ENCODE measurements around the gene PHACTR2. TPM values are rescaled to one million over a fixed set of nuclear protein-coding genes. Genes with fewer than 3 reads are reported as not detected.
A peak's percentile ranks its signal among the peaks of the same experiment; 100 is the strongest.

PHACTR2 gene
- total RNA-seq, 2 donors from 2014 or later = 42.5 to 46.9 TPM

DNA sequence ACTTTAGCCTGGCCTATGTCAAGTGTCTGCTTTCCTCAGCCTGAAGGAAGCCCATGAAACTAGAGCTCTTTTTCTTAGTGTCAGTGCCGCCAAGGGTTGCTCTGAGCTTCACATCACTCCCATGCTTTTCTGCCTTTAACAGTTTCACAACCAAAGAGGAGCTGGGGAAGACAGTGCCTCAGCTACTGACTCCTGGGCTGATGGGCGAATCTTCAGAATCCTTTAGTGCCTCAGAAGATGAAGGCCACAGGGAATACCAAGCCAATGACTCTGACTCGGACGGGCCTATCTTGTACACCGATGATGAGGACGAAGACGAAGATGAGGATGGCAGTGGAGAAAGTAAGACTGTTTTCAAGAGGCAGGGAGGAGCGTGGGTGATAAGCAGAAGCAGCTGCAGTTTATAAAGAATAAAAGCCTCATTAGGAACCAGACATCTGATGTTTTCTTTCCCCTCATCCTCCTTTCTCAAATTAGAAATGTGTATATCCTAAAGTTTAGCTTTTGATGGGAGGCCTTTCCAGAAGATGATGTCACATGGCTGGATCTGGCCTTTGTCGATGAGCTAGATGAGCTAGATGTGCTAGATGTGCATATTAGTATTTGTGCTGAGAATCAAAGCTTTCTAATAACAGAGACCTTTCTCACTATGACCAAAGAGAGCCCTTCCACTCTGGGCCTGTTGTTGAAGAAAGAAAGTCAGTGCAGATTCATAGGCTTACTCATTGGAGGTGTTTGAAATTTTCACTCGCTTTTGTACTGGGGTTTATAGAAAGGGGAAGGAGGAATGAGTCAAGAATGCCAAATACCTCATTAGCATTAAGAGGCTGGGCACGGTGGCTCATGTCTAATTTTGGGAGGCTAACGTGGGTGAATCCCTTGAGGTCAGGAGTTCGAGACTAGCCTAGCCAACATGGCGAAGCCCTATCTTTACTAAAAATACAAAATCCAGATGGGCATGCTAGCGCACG, 94.6 kb downstream of the PHACTR2 start:
- H3K27ac ChIP-seq = peak overlapping the region; percentile 38
- H3K4me3 ChIP-seq = no peak overlapping the region
- no peak overlapping the region for H3K9ac ChIP-seq (ENCODE audit: low read depth in 2 of 2, low read length in 2 of 2)
- no peak for DNase-seq
- H3K36me3 ChIP-seq = no peaks in the 10 kb centered on the region
- H3K9me3 ChIP-seq = no peaks in the 10 kb centered on the region
- intact Hi-C loops (cut with DNase I) = no loop called here
- no peaks in the 10 kb centered on the region for H3K4me1 ChIP-seq
- TF ChIP-seq, protein P1, sequence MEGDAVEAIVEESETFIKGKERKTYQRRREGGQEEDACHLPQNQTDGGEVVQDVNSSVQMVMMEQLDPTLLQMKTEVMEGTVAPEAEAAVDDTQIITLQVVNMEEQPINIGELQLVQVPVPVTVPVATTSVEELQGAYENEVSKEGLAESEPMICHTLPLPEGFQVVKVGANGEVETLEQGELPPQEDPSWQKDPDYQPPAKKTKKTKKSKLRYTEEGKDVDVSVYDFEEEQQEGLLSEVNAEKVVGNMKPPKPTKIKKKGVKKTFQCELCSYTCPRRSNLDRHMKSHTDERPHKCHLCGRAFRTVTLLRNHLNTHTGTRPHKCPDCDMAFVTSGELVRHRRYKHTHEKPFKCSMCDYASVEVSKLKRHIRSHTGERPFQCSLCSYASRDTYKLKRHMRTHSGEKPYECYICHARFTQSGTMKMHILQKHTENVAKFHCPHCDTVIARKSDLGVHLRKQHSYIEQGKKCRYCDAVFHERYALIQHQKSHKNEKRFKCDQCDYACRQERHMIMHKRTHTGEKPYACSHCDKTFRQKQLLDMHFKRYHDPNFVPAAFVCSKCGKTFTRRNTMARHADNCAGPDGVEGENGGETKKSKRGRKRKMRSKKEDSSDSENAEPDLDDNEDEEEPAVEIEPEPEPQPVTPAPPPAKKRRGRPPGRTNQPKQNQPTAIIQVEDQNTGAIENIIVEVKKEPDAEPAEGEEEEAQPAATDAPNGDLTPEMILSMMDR (IDR thresholded peaks at IDR 0.05) = no peak
- no peaks in the 10 kb centered on the region for H3K27me3 ChIP-seq

DNA sequence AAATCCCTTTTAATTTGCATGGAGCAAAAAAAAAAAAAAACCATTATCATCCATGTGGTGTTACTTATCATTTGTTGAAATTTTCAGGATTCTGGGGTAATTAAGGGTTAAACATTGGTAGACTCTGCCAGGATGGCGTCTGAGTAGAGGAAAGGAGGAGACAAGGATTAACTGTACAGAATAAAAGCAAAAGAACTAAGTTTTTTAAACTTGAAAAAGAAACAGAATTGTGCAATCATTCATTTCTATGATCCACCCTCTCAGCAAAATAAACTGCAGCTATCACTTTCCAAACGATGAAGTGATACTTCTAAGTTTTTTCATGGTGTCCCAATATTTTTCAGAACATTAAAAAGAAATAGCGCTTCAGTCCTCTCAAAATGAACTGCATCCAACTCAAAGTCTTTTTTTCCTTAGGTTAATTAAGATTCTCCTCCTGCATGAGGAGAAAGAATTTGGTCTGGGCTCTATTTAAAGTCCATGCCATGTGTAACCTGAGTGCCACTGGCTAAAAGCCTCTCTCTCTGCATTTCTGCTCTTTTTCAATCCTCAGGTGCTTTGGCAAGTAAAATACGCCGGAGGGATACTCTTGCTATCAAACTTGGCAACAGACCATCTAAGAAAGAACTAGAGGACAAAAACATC, 95.9 kb downstream of the PHACTR2 start:
- Histone ChIP-seq H3K9ac (ENCODE audit: low read depth in 2 of 2, low read length in 2 of 2) (no peak overlapping the region), H3K4me1 (no peaks in the 10 kb centered on the region), H3K27me3 (no peaks in the 10 kb centered on the region), H3K9me3 (no peaks in the 10 kb centered on the region), H3K4me3 (no peak overlapping the region), H3K27ac (no peak overlapping the region), H3K36me3 (no peaks in the 10 kb centered on the region)
- TF ChIP-seq, protein P1 (IDR thresholded peaks at IDR 0.05) = no peak
- DNase-seq = no peak
- intact Hi-C loops (cut with DNase I) = no loop called here

DNA sequence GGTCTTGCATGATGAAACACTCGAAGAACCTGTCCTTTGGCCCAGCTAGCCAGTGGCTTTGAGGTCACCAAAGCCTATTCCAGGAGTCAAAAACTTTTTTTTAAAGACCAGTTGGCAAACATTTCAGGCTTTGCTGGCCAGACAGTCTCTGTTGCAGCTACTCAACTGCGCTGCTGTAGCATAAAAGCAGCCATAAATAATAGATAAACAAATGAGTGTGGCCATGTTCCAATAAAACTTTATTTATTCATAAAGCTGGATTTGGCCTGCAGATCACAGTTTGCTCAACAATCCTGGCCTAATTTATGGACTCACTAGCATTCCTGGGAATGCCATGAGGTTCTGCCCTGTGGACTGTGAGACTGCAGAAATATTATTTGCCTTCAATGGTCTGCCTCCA, 96.6 kb downstream of the PHACTR2 start:
- no peaks in the 10 kb centered on the region for H3K4me1 ChIP-seq
- no peak for DNase-seq
- H3K9me3 ChIP-seq = no peaks in the 10 kb centered on the region
- no peaks in the 10 kb centered on the region for H3K27me3 ChIP-seq
- H3K4me3 ChIP-seq = no peak overlapping the region
- H3K27ac ChIP-seq = no peak overlapping the region
- TF ChIP-seq, protein P1 (IDR thresholded peaks at IDR 0.05) = no peak
- no peaks in the 10 kb centered on the region for H3K36me3 ChIP-seq
- H3K9ac ChIP-seq (ENCODE audit: low read depth in 2 of 2, low read length in 2 of 2) = no peak overlapping the region
- intact Hi-C loops (cut with DNase I) = no loop called here

DNA sequence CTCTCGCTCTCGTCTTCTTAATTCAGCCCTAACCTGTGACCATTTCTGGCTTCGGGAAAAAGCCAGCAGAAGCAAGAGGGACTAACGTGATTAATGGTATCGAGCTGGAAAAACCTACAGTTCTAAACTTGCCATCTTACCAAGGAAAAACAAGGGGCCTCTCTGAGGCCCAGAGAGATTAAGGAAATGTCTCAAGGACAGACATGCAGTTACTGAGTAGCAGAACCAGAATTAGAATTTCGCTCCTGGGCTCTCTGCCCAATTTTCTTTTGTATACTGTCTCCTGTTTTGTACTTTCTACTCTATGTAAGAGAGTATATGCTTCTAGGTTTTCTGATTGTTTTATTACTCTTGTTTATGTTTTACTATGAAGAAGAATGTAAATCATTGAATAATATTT, 97.6 kb downstream of the PHACTR2 start:
- no peak for DNase-seq
- Histone ChIP-seq H3K9me3 (no peaks in the 10 kb centered on the region), H3K4me1 (no peaks in the 10 kb centered on the region), H3K27me3 (no peaks in the 10 kb centered on the region), H3K27ac (no peak overlapping the region), H3K9ac (ENCODE audit: low read depth in 2 of 2, low read length in 2 of 2) (no peak overlapping the region), H3K4me3 (no peak overlapping the region), H3K36me3 (no peaks in the 10 kb centered on the region)
- TF ChIP-seq, protein P1 (IDR thresholded peaks at IDR 0.05) = no peak
- intact Hi-C loops (cut with DNase I) = no loop called here

DNA sequence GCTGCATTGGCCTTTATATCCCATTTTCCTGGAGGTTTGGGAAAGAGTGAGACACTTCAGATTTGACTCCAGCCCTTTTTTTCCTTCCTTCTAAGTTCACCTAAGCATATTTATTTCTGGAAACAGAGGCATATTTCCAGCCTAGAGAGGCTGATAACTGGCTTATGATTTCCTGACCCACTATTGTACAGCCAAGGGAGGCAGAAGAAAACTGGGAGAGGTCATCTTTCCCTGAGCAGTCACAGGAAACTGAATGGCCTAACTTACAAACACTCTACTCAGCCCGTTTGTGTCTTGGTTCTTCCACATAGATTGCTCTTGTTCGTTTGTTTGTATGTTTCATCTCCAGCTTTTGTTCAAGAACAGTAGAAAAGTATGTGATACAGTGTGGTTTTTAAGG, 101.2 kb downstream of the PHACTR2 start:
- H3K9me3 ChIP-seq = no peaks in the 10 kb centered on the region
- no peak overlapping the region for H3K27ac ChIP-seq
- no peaks in the 10 kb centered on the region for H3K36me3 ChIP-seq
- no peaks in the 10 kb centered on the region for H3K27me3 ChIP-seq
- no peak overlapping the region for H3K4me3 ChIP-seq
- TF ChIP-seq, protein P1 (IDR thresholded peaks at IDR 0.05) = no peak
- no peaks in the 10 kb centered on the region for H3K4me1 ChIP-seq
- intact Hi-C loops (cut with DNase I) = no loop called here
- no peak overlapping the region for H3K9ac ChIP-seq (ENCODE audit: low read depth in 2 of 2, low read length in 2 of 2)
- DNase-seq = no peak
